NCI-H1417 treated with DMSO at 0.1 percent for 48 hours (cell line): ENCODE data around the gene DDIT3.
"Not testable (repeated sequence)": the region's sequence is repeated elsewhere in the genome, so short reads cannot be mapped to it uniquely, and the experiment has no call there.

ENCODE experiments used
- DNase-seq: peaks from one replicate; lab custom pipeline; 2025; lab: John Stamatoyannopoulos, UW

The DDIT3 gene

DNA sequence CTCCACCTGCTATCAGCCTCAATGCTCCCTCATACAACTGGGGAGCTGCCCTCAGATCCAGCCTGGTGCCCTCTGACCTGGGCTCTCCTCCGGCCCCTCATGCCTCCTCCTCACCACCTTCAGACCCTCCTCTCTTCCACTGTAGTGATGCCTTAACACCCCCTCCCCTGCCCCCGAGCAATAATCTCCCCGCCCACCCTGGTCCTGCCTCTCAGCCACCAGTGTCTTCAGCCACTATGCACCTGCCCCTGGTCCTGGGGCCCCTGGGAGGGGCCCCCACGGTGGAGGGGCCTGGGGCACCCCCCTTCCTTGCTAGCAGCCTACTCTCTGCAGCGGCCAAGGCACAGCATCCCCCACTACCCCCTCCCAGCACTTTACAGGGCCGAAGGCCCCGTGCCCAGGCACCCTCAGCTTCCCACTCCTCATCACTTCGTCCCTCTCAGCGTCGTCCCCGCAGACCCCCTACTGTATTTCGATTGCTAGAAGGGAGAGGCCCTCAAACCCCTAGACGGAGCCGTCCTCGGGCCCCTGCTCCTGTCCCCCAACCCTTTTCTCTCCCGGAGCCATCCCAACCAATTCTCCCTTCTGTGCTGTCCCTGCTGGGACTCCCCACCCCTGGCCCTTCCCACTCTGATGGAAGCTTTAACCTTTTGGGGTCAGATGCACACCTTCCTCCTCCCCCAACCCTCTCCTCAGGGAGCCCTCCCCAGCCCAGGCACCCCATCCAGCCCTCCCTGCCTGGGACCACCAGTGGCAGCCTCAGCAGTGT is 5.5 kb upstream of the DDIT3 start:
- DNase-seq, result no peak

DNA sequence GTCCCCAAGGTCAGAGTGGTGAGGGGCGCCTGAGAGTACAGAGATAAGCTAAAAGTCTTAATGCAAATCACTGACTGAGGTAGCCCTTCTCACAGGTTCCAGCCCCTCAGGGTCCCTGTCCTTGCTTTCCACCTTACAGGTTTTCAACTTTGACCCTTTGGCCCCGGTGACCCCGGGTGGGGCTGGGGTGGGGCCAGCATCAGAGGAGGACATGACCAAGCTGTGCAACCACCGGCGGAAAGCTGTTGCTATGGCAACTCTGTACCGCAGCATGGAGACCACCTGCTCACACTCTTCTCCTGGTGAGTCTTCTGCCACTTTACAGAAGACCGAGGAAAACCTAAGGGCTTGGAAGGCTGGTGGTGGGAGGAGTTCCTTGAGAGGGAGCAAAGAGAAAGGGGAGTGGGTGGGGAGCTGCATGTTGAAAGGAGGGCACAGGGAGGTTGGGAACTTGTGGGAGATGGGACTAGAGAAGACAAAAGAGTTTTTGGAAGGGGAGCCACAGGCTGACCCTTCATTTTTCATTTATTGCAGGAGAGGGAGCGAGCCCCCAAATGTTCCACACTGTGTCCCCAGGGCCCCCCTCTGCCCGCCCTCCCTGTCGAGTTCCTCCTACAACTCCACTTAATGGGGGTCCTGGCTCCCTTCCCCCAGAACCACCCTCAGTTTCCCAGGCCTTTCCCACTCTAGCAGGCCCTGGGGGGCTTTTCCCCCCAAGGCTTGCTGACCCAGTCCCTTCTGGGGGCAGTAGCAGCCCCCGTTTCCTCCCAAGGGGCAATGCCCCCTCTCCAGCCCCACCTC is 4.7 kb upstream of the DDIT3 start:
- no peak for DNase-seq

DNA sequence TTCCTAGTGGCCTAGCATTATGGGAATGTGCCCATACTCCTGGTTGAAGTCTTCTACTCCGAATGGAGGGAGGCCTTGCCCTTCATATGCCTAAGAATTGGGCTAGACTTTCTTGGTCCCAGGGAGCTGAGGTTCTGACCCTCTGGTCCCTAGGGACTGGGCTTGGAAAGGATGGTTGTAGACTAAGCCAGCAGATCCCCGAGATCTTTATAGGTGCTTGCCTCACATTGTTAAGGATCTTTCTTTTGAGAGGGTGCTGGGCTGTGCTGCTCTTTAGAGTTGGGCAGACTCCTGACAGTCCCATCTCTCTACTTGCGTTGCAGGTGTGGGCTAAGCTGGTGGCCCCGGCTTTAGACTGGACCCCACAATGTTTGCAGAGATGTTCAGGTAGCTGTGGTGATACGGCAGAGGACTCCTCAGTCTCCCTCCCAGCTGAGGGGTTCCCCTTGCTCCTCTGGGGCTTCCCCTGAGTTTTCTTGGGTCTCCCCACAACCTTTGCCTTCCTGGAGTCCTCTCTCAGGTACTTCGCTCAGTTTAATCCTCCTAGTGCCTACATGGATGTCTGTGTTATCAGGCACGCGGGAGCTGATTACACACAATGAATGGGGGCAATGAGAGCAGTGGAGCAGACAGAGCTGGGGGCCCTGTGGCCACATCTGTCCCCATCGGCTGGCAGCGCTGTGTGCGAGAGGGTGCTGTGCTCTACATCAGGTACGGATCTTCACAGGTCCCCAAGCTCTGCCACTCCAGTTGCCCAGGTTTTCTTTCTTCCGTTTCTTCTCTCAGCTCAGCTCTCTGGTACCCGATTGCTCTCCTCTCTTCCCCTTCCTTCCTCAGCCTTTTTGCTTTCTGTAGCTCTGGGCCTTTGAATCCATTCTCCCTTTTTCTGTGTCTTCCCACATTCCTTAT is 3.6 kb upstream of the DDIT3 start:
- no peak for DNase-seq

DNA sequence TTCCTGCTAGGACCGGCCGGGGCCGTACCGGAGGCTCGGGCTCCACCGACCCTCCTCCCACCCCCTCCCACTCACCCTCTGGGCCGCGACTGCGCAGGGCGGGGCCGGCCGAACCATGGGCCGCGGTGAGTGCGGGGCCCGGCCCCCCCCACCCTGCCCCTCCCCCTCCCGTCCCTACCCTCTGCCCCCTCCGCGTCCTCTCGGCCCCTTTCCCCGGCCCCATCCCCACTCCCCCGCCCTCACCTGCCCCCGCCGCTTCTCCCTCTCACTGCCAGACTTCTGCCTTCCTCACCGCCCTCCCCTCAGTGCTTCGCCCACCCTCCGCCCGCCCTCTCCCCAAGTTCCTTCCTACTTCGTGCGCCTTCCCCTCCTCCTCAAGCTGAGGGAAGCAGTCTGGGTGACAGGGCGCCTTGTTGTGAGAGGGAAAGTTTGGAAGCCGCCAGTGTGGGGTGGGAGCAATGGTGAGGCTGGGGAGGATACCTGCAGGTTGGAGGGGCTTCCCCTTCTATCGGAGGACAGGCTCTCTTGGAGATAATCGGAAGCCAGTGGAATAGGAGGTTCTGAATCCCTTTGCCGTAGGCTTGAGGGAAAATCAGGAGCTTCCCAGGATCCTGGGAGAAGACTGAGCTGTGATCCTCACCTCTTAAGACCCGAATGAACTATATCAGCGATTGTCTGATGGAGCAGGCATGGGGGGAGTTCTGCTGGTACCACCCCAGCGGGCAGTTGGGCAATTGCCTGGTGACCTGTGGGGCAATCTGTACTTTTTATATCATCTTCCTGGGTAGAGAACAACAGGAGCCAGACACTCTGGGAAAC is 2.8 kb upstream of the DDIT3 start:
- peak; percentile 9 for DNase-seq

DNA sequence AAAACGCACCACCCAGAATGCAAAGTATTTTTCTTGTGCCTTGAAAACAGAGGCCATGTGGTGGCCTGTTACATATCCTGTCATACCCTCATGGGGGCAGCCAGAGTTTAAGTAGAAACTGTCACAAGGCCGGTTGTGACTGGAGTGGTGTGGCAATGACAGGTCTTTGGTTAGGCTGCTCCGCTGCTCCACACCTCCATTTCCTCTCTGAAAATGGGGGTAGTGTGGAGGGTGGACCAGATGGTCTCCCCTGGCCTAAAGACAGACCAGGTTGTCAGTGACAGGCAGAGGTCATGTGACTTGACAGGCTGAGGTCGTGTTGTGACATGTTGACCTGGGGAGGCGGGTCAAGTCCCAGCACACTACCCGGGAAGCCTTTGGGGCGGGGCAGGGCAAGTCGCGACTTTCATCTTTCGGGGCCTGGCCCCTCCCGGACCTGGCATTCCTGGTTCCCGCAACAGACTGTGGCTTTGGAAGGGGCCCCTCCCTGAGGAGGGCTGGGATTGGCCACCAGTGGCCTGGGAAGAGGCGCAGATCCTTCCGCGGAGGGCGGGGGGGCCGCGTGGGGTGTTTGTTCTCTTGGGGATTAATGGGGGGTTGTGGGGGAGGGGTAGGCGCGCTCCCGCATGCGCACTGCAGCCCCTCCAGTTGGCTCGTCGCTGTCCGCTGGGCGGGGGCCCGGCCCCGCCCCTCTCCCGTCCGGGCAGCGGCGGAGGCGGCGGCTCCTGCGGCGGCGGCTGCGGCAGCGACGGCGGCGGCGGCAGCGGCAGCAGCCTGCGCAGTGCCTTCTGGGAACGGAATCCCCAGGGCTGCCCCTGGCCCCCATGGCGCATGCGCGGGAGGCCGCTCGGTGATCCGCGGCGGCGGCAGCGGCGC is 1.9 kb upstream of the DDIT3 start, which contains the start of gene MBD6:
TSS of gene MBD6 (plus strand) at position 814 of the 876 bp plus-strand sequence. CDS start 1,480 bp downstream, outside the sequence.
- DNase-seq, result peak; percentile 70

DNA sequence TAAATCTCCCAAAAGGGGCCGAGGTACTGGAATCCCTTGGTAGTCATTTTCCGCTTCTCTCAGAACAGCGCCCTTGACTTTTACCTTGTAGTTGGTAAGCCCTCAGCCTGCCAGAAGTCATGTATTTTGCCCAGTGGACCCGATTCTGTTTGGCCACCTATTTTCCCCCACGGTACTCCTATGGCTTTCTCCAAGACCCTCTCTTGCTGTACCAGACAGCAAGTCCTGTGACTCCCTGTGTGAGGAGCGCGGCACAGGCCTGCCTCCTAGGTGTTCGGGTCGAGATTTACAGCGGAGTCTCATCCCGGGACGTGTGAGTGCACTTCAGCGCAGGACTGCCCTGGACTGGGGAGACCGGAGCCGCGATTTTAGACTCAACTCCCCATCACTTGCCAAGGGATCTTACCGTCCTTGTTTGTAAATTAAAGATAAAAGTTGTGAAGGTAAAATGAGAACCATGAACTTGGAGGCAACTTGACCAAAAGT is 1.3 kb upstream of the DDIT3 start:
- DNase-seq, result no peak

DNA sequence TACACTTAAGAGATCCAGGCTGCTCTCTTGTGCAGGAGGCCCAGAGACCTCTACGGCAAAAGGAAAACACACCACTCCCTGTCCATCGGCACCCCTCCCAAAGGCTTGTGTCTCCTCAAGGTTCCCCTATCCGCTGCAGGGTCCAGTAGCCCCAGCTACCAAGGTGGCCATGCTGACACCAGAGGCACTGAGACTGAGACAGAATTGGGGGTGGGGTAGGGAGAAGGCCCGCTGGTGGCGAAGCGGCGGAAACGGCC is 590 bp downstream of the DDIT3 start:
- DNase-seq, result no peak

DNA sequence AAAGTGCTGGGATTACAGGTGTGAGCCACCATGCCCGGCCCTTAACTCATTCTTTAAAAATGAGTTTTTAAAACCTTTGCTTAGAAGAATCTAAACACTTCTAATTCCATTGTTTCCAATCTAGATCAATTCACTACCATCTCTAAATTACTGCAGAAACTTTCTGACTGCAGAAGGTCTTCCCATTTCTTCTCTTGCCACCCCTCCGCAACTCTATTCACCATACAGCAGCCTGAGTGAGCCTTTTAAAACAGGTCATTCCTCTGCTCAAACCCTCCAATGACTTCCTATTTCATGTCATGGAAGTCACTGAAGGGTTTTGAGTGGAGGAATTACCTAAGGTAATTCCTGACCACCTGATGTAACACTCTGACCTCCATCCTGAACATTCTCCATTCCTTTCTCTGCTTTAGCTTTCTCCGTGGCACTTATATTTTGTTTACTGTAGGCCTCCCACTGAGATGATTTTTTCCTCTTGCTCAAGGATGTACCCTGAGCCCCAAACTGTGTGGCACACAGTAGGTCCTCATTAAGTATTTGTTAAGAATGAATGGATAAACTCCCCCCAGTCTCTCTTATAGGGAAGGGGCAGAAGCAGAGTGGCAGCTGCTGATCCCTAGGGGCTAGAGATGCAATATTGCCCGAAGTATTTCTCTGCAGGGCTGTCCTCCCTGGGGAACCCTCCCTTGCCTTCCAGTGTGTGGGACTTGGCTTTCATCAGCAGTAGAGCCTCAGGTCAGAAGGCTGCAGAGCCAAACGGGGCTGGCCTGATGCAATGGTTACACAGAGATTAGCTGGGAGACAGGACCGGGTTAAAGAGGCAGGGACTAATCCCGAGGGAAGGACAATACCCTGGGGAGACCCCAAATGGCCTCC is 1.2 kb downstream of the DDIT3 start:
- no peak for DNase-seq

DNA sequence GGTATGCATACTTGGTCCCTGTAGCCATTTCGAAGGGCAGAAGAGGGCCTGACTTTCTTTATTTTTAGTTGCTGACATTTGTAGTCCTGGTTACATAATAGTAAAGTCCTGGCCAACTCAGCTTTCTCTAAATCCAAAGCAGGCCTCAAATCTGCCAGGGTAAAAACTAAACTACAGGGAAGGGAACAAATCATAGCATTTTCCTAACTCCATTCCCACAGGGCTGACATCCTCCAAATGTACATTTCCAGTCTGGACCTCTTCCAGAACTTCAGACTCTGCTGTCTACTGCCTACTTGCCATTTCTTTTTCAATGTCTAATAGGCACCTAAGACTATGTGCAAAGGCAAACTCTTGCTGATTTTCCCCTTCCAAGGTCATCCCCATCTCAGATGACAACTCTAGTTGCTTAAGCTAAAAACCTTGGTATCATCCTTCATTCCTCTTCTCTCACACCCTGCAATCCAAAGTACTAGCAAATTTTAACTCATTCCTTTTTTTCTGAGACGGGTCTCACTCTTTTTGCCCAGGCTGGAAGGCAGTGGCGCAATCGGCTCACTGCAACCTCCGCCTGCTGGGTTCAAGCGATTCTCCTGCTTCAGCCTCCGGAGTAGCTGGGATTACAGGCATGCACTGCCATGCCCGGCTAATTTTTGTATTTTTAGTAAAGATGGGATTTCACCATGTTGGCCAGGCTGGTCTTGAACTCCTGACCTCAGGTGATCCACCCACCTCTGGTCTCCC is 2.0 kb downstream of the DDIT3 start:
- DNase-seq, result no peak

DNA sequence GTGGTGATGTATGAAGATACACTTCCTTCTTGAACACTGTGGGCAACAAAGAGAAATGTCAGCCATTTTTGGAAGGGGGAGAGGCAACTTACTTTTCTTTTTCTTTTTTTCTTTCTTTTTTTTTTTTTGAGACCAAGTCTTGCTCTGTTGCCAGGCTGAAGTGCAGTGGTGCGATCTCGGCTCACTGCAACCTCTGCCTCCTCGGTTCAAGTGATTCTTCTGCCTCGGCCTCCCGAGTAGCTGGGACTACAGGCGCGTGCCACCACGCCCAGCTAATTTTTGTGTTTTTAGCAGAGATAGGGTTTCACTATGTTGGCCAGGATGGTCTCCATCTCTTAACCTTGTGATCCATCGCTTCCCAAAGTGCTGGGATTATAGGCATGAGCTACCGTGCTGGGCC is 2.6 kb downstream of the DDIT3 start:
- DNase-seq, result not testable (repeated sequence)

DNA sequence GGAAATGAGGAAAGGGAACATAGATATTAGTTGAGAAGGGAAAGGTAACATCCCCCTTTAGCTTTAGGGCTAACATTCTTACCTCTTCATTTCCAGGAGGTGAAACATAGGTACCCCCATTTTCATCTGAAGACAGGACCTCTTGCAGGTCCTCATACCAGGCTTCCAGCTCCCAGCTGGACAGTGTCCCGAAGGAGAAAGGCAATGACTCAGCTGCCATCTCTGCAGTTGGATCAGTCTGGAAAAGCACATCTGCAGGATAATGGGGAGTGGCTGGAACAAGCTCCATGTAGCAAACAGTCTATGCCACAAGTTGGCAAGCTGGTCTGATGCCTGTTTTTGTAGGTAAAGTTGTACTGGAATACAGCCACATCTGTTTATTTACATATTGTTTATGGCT is 3.1 kb downstream of the DDIT3 start:
- no peak for DNase-seq

DNA sequence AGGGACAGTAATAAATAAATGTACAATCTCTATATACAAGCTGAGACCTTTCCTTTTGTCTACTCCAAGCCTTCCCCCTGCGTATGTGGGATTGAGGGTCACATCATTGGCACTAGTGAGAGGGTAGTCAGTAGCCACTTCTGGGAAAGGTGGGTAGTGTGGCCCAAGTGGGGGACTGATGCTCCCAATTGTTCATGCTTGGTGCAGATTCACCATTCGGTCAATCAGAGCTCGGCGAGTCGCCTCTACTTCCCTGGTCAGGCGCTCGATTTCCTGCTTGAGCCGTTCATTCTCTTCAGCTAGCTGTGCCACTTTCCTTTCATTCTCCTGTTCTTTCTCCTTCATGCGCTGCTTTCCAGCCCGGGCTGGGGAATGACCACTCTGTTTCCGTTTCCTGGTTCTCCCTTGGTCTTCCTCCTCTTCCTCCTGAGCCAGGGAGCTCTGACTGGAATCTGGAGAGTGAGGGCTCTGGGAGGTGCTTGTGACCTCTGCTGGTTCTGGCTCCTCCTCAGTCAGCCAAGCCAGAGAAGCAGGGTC is 3.6 kb downstream of the DDIT3 start:
- no peak for DNase-seq

DNA sequence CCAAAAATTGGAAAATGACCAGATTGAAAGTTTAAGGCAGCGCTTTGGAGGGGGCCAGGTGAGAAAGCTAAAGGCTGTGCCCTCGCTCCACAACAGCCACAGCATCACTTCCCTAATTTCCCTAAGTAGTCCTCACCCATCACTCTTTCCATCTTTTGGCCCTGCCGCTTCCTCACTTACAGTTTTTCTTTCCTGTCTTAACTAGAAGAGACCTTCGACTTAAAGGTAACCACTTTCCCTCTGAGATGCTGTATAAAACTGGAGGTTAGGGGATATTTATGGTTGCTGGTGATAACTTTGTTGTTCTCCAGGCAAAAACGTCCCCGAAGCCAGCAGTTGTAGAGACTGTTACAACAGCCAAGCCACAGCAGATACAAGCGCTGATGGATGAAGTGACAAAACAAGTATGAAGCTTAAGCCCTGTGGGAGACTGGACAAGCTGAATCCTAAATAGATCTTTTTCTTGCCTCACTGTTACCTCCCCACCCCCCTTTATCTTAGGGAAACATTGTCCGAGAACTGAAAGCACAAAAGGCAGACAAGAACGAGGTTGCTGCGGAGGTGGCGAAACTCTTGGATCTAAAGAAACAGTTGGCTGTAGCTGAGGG is 4.3 kb downstream of the DDIT3 start:
- DNase-seq, result no peak

DNA sequence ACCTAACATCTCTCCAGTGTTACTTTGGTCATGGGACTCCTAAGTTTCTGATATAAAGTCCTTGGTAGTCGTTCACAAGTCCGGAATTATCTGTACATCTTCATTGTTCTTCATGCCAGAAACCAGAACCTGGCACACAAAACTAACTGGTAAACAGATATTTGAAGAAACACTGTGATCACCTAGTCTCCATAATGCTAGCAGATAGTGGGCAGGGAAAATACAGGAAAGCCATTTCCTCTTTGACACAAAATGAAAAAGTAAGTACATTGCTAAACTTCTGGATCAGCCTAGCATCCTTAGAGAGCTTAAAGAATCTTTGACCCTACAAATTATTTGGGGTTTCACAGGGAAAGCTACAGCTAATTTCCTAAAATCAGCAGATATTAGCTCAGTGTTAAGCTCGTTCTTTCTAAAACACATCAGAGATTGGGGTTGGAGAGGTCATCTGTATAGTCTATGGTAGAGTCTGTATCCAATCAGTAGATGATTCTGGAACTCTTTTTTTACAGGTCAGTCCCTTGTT is 4.8 kb downstream of the DDIT3 start:
- no peak for DNase-seq

DNA sequence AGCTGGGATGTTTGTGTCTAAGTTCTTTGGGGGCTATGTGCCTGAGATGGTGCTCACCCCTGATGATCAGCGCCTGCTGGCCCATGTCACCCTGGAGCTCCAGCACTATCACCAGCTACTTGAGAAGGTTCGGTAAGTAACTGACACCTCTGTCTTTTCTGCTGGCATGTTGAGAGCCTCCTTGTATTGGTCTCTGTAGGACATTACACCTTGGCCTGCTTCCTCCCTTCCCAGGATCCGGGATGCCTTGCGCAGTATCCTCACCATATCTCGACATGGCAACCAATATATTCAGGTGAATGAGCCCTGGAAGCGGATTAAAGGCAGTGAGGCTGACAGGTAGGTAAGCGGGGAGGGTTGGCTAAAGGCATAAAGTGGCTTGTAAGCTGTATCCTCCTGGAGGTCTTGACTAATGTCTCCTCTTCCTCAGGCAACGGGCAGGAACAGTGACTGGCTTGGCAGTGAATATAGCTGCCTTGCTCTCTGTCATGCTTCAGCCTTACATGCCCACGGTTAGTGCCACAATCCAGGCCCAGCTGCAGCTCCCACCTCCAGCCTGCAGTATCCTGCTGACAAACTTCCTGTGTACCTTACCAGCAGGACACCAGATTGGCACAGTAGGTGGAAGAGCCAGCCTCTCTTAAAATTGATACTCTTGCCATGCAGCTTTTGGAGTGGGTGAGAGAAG is 5.5 kb downstream of the DDIT3 start:
- peak; percentile 46 for DNase-seq

DNA sequence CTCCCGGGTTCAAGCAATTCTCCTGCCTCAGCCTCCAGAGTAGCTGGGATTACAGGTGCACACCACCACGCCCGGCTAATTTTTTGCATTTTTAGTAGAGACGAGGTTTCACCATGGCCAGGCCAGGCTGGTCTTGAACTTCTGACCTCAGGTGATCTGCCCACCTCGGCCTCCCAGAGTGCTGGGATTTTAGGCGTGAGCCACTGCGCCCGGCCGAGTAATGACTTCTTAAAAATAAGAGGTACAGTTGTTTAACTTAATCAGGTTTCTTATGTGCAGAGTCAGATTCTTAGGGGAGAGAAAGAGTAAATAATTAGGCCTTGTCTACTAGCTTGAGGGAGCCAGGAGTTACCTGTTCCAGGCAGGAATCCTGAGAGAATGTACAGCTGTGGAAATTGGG is 6.1 kb downstream of the DDIT3 start:
- DNase-seq, result not testable (repeated sequence)

DNA sequence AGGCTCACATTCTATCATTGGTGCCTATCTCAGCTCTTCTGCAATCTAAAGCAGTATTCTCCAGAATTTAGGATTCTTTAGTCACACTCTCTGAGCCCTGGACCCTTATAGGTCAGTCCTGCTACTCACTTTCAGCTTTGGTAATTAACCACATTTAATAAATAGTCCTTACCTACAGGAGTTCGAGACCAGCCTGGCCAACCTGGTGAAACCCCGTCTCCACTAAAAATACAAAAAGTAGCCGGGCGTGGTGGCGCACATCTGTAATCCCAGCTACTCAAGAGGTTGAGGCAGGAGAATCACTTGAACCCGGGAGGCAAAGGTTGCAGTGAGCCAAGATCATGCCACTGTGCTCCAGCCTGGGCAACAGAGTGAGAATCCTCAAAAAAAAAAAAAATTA is 6.6 kb downstream of the DDIT3 start:
- not testable (repeated sequence) for DNase-seq
